Retina (tissue), 1 donor: ENCODE results near the gene OR1L1.

ENCODE experiments used
- DNase-seq: peaks from one replicate; pipeline ENCODE4 v3.0.0-alpha.2; 2016

OR1L1 gene, protein sequence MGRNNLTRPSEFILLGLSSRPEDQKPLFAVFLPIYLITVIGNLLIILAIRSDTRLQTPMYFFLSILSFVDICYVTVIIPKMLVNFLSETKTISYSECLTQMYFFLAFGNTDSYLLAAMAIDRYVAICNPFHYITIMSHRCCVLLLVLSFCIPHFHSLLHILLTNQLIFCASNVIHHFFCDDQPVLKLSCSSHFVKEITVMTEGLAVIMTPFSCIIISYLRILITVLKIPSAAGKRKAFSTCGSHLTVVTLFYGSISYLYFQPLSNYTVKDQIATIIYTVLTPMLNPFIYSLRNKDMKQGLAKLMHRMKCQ

GRCh38 chr9:122661416-122661815 is at the start of gene OR1L1:
TSS of gene OR1L1 (plus strand) at chr9:122661716. CDS start at chr9:122661716, 0 bp downstream.
- DNase-seq = no peak

DNA sequence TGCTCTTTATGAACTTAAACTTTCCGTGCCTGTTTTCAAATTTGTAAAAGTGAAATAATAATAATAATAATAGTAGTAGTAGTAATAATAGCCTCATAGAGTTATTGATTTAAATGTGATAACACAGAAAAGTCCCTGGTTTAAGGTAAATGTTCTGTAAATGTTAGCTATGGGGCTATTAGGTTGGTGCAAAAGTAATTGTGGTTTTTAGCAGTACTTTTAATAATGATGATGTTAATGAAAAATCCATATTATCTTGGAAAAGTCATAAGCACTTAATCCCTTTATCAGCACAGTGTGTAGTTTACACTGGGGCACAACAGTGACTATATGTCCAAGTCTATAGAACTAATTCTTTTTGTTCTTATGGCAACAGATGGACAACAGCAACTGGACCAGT is 47.2 kb upstream of the OR1L1 start, which contains the start of gene OR1Q1:
Gene OR1Q1 (plus strand): TSS at position 377 of the 400 bp plus-strand sequence. CDS start 0 bp downstream, at position 377.
- no peak for DNase-seq

DNA sequence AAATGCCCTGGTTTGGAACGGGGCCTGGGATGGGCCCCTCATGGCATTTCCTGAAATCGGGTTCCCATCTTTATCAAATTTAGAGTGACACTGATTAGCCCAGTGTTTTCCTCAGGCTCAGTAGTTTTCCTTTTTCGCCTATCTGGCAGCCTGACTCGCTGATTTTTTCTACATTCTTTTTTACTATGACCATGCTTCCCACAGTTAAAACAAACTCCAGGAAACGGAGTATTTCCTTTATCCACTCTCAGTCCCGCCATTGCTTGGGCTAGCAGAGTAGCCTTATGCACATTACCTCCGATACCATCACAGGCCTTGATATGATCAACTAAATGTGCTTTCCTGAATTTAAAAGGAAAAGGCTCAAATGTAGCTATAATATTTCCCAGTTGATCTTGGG is 41.5 kb upstream of the OR1L1 start:
- DNase-seq = no peak

GRCh38 chr9:122642226-122642625 is 19.3 kb upstream of the OR1L1 start:
- DNase-seq = no peak

GRCh38 chr9:122656378-122656777 is 5.1 kb upstream of the OR1L1 start:
- DNase-seq = no peak

GRCh38 chr9:122657527-122657926 is 4.0 kb upstream of the OR1L1 start, which contains the start of gene OR1B1:
TSS of gene OR1B1 (minus strand) at chr9:122657627.
- DNase-seq = no peak

DNA sequence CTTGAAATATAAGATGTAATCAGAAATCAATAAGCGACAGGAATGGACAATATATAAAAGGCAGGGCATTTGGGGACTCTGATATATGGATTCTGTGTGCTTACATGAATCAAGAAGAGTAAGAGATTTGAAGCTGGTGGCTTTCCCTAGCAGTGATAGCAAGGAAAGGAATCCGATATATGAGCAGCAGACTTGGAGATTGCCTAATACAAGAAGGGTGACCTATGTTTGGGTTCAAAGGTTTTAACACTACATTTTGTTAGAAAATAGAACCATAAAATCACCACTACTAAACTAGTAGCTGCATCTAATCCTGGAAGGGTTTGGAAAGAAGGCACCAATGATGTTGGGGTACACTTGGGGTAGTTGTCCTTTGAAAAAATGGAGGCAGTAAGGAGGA is 11.0 kb downstream of the OR1L1 start:
- DNase-seq = no peak

DNA sequence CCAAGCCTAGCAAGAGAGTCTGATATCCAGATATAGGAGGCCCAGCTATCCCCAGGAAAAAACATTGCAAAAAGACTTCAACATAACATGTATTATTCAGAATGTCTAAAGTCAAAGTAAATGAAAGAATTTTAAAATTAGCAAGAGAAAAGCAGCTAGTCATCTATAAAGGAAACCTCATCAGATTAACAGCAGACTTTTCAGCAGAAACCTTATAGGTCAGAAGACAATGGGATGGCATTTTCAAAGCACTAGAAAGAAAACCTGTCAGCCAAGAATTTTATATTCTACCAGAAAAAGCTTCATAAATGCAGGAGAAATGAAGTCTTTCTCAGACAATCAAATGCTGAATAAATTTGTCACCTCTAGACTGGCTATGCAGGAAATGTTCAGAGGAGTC is 23.3 kb downstream of the OR1L1 start:
- DNase-seq = no peak

GRCh38 chr9:122695696-122696095 is 34.2 kb downstream of the OR1L1 start:
- no peak for DNase-seq
